SJCRH30 (cell line): ENCODE data around the gene NRP2. TPM values are rescaled to one million over a fixed set of nuclear protein-coding genes. Genes with fewer than 3 reads are reported as not detected.

Experiments used
- DNase-seq, 2 experiments: peaks; one replicate each; pipeline ENCODE4 v3.0.0-alpha.2; 2015 to 2020
- H3K27ac ChIP-seq: fragments of 250-450 bp; sonication (Bioruptor Pico); 2 replicates; pipeline ENCODE4 v1.5.1; 2020; ENCODE audit warnings: mild to moderate bottlenecking, moderate library complexity
- H3K27me3 ChIP-seq: fragments of 250-450 bp; sonication (Bioruptor Pico); 2 replicates; pipeline ENCODE4 v1.5.1; 2020; ENCODE audit warnings: mild to moderate bottlenecking, moderate library complexity
- H3K36me3 ChIP-seq: fragments of 250-450 bp; sonication (Bioruptor Pico); 2 replicates; pipeline ENCODE4 v1.5.1; 2020; ENCODE audit warnings: mild to moderate bottlenecking, moderate library complexity
- H3K4me1 ChIP-seq: fragments of 250-450 bp; sonication (Bioruptor Pico); 2 replicates; pipeline ENCODE4 v1.5.1; 2020; ENCODE audit warnings: mild to moderate bottlenecking, moderate library complexity
- H3K4me3 ChIP-seq: fragments of 250-450 bp; sonication (Bioruptor Pico); 2 replicates; pipeline ENCODE4 v1.5.1; 2020; ENCODE audit warnings: mild to moderate bottlenecking, moderate library complexity
- H3K9me3 ChIP-seq: fragments of 250-450 bp; sonication (Bioruptor Pico); replicated peaks from 2 replicates; pipeline ENCODE4 v1.5.1; 2020; ENCODE audit warnings: mild to moderate bottlenecking, moderate library complexity
- total RNA-seq: library from RNA; depleted of rRNA; stranded (reverse); fragments of >200 nt; shearing (Covaris generic); gene quantifications from 2 replicates; pipeline ENCODE4 v1.2.3, GENCODE V29; 2014

Gene NRP2
- total RNA-seq, 1 experiment from 2014 or later: 76.4 TPM

- H3K36me3 ChIP-seq: no peaks in the 10 kb centered on the region
- no peak overlapping the region for H3K4me3 ChIP-seq
- no peak for DNase-seq
- no peaks in the 10 kb centered on the region for H3K27me3 ChIP-seq
- no peaks in the 10 kb centered on the region for H3K9me3 ChIP-seq
- H3K27ac ChIP-seq: no peak overlapping the region
- H3K4me1 ChIP-seq: no peaks in the 10 kb centered on the region; the same call in 1 of the 2 replicates
Measured at GRCh38 chr2:205765151-205765550, 82.8 kb downstream of the NRP2 start.

DNA sequence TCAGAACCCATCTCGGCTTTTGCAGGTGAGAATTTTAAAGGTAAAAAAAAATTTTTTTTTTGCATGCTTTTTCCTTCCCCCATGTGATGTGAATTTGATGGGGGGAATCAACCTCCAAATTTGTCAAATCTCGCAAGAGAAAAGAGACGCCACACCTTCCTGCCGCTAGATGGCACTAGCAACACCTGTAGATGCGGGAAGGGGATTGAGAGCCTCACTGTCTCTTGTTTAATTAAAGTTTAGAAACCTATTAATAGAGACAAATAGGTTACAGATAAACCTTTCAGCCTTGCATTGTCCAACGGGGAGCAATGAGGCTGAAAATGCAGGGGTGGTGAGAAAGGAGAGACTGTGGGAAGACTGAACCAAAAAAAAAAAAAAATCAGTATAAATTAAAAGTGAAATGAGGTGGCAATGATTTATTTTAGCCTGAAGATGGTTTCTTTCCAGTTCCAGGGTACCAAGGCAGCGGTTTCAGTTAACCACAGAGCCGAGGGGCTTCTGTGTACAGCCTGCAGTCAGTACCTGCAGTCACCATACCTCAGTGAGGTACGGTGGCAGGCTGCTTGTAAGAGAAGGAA lies 84.6 kb downstream of the NRP2 start:
- Histone ChIP-seq H3K27ac (no peak overlapping the region), H3K9me3 (no peaks in the 10 kb centered on the region), H3K36me3 (no peaks in the 10 kb centered on the region), H3K27me3 (no peaks in the 10 kb centered on the region), H3K4me3 (no peak overlapping the region), H3K4me1 (no peaks in the 10 kb centered on the region; the same call in 1 of the 2 replicates)
- DNase-seq: peak; percentile 50 to 78

- no peaks in the 10 kb centered on the region for H3K27me3 ChIP-seq
- no peaks in the 10 kb centered on the region for H3K36me3 ChIP-seq
- no peak for DNase-seq
- no peaks in the 10 kb centered on the region for H3K9me3 ChIP-seq
- no peak overlapping the region for H3K4me3 ChIP-seq
- H3K27ac ChIP-seq: no peak overlapping the region
- no peaks in the 10 kb centered on the region; the same call in 1 of the 2 replicates for H3K4me1 ChIP-seq
Measured at GRCh38 chr2:205767617-205768016, 85.3 kb downstream of the NRP2 start.

DNA sequence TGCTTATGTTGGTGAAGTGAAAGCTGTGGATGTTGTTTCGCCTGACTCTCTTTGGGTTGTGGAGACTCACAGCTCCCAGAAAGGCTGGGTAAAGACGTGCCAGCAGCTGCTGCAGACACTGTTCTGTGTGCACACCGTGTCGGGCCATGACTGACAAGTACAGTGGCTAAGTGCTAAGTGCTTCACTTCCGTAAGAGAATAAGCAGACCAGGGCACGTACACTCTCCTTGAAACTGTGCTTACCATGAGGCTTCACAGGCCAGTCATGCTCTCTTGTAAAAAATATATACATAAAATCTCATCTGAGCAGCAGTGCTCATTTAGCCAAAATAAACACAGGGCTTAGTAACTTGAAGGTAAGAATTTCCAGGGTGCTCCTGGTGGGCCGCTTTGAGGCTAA lies 86.0 kb downstream of the NRP2 start:
- H3K36me3 ChIP-seq: no peaks in the 10 kb centered on the region
- no peaks in the 10 kb centered on the region for H3K9me3 ChIP-seq
- H3K27ac ChIP-seq: no peak overlapping the region
- DNase-seq: no peak
- H3K4me1 ChIP-seq: no peaks in the 10 kb centered on the region; the same call in 1 of the 2 replicates
- no peak overlapping the region for H3K4me3 ChIP-seq
- H3K27me3 ChIP-seq: no peaks in the 10 kb centered on the region

- no peaks in the 10 kb centered on the region; the same call in 1 of the 2 replicates for H3K4me1 ChIP-seq
- H3K27me3 ChIP-seq: no peaks in the 10 kb centered on the region
- no peak for DNase-seq
- no peak overlapping the region for H3K4me3 ChIP-seq
- H3K36me3 ChIP-seq: no peaks in the 10 kb centered on the region
- H3K9me3 ChIP-seq: no peaks in the 10 kb centered on the region
- H3K27ac ChIP-seq: no peak overlapping the region
Measured at GRCh38 chr2:205768815-205769494, 86.7 kb downstream of the NRP2 start.

GRCh38 chr2:205769495-205769850 lies 87.2 kb downstream of the NRP2 start:
- no peak for DNase-seq
- no peak overlapping the region for H3K27ac ChIP-seq
- H3K9me3 ChIP-seq: no peaks in the 10 kb centered on the region
- H3K36me3 ChIP-seq: no peaks in the 10 kb centered on the region
- no peaks in the 10 kb centered on the region; the same call in 1 of the 2 replicates for H3K4me1 ChIP-seq
- H3K4me3 ChIP-seq: no peak overlapping the region
- no peaks in the 10 kb centered on the region for H3K27me3 ChIP-seq

- no peaks in the 10 kb centered on the region; the same call in 1 of the 2 replicates for H3K4me1 ChIP-seq
- H3K4me3 ChIP-seq: no peak overlapping the region
- H3K9me3 ChIP-seq: no peaks in the 10 kb centered on the region
- no peaks in the 10 kb centered on the region for H3K27me3 ChIP-seq
- no peaks in the 10 kb centered on the region for H3K36me3 ChIP-seq
- DNase-seq: no peak
- no peak overlapping the region for H3K27ac ChIP-seq
Measured at GRCh38 chr2:205769879-205770278, 87.6 kb downstream of the NRP2 start.

GRCh38 chr2:205770577-205770976 lies 88.3 kb downstream of the NRP2 start:
- Histone ChIP-seq H3K4me1 (no peaks in the 10 kb centered on the region; the same call in 1 of the 2 replicates), H3K27me3 (no peaks in the 10 kb centered on the region), H3K4me3 (no peak overlapping the region), H3K9me3 (no peaks in the 10 kb centered on the region), H3K27ac (no peak overlapping the region), H3K36me3 (no peaks in the 10 kb centered on the region)
- DNase-seq: no peak

GRCh38 chr2:205771031-205771430 lies 88.7 kb downstream of the NRP2 start:
- Histone ChIP-seq H3K27me3 (no peaks in the 10 kb centered on the region), H3K9me3 (no peaks in the 10 kb centered on the region), H3K27ac (no peak overlapping the region), H3K4me3 (no peak overlapping the region), H3K36me3 (no peaks in the 10 kb centered on the region), H3K4me1 (no peaks in the 10 kb centered on the region; the same call in 1 of the 2 replicates)
- DNase-seq: no peak

DNA sequence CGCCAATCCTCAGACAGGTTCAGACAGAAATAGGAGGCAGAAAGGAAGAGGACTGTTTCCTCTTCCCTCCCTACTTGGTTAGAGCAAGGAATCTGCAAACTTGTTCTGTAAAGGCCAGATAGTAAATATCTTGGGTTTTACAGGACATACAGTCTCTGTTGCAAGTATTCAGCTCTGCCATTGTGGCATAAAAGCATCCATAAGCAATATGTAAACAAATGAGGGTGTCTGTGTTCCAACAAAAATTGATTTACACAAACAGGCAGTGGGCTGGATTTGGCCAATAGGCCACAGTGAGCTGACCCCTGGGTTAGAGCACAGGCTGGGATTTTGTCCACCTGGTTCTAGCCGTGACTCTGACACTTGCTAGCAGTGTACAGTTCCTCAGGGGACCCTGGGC lies 89.4 kb downstream of the NRP2 start:
- H3K27me3 ChIP-seq: no peaks in the 10 kb centered on the region
- no peaks in the 10 kb centered on the region for H3K36me3 ChIP-seq
- no peaks in the 10 kb centered on the region for H3K9me3 ChIP-seq
- H3K4me1 ChIP-seq: no peaks in the 10 kb centered on the region; the same call in 1 of the 2 replicates
- no peak for DNase-seq
- no peak overlapping the region for H3K4me3 ChIP-seq
- H3K27ac ChIP-seq: no peak overlapping the region

- H3K4me3 ChIP-seq: no peak overlapping the region
- H3K36me3 ChIP-seq: no peaks in the 10 kb centered on the region
- no peaks in the 10 kb centered on the region; the same call in 1 of the 2 replicates for H3K4me1 ChIP-seq
- no peak overlapping the region for H3K27ac ChIP-seq
- H3K9me3 ChIP-seq: no peaks in the 10 kb centered on the region
- no peaks in the 10 kb centered on the region for H3K27me3 ChIP-seq
- DNase-seq: no peak
Measured at GRCh38 chr2:205772983-205773382, 90.7 kb downstream of the NRP2 start.

DNA sequence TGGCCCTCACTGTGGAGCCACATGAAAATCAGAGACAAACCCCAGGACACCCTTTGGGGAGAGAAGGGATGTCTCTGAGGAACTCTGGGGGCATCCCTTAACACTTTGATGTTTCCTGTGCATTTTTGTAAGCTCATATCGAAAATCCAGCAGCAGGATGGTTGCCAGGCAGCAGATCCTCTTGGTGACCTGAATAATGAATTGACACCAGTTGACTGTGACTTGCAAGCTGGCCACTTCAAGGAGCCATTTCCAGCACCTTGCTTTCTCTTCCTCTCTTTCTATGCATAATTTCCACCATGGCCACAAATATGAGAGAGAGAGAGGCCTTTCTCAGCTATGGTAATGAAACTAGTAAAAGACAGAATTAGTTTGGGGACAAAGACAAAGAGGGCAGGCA lies 91.7 kb downstream of the NRP2 start:
- DNase-seq: no peak
- no peaks in the 10 kb centered on the region for H3K27me3 ChIP-seq
- no peak overlapping the region for H3K27ac ChIP-seq
- H3K4me1 ChIP-seq: no peaks in the 10 kb centered on the region; the same call in 1 of the 2 replicates
- H3K9me3 ChIP-seq: no peaks in the 10 kb centered on the region
- no peaks in the 10 kb centered on the region for H3K36me3 ChIP-seq
- no peak overlapping the region for H3K4me3 ChIP-seq

DNA sequence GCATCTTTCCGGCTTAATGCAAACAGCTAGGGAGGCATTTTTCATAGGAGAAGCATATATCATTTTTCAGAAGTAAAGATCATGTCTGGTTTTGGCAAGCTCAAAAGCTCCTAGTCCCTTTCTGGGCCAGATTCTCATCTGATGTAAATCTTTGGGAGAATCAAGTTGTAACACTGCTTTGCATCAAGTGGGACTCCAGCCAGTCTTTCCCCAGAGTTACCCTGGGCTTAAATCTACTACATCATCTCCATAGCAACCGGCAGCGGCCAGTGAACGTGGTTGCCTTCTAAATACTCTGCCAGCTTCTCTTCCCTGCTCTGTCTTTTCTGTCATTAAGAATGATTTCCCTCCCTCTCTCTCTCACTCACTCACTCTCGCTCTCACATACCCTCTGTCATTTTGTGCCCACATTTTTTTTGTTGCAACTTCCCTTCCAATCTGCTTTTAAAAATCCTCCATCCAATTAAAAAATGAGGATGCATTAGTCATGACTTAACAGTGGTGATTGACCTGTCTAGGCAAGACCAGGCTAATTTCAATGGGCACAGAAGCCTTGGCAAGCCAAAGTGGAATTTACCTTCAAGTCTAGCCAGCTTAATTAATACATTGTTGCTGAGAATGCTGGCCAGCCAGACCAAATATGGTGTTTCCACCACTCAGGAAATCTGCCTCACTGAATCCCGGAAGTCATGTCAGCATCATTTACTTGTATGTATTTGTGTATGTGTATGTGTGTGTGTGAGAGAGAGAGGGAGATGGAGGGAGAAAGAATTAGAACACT lies 93.0 kb downstream of the NRP2 start:
- H3K27me3 ChIP-seq: no peaks in the 10 kb centered on the region
- DNase-seq: no peak
- H3K9me3 ChIP-seq: no peaks in the 10 kb centered on the region
- H3K27ac ChIP-seq: no peak overlapping the region
- no peaks in the 10 kb centered on the region for H3K4me1 ChIP-seq
- H3K36me3 ChIP-seq: no peaks in the 10 kb centered on the region
- H3K4me3 ChIP-seq: no peak overlapping the region

GRCh38 chr2:205776139-205776538 lies 93.8 kb downstream of the NRP2 start:
- H3K36me3 ChIP-seq: no peaks in the 10 kb centered on the region
- H3K4me3 ChIP-seq: no peak overlapping the region
- H3K4me1 ChIP-seq: no peaks in the 10 kb centered on the region
- H3K9me3 ChIP-seq: no peaks in the 10 kb centered on the region
- H3K27me3 ChIP-seq: no peaks in the 10 kb centered on the region
- peak; percentile 63 to 71 for DNase-seq
- H3K27ac ChIP-seq: no peak overlapping the region

GRCh38 chr2:205776720-205777119 lies 94.4 kb downstream of the NRP2 start:
- no peak for DNase-seq
- no peaks in the 10 kb centered on the region for H3K36me3 ChIP-seq
- H3K4me3 ChIP-seq: no peak overlapping the region
- no peak overlapping the region for H3K27ac ChIP-seq
- H3K27me3 ChIP-seq: no peaks in the 10 kb centered on the region
- no peaks in the 10 kb centered on the region for H3K9me3 ChIP-seq
- no peaks in the 10 kb centered on the region; the same call in 1 of the 2 replicates for H3K4me1 ChIP-seq
